Left colon (tissue), 2 donors: ENCODE data around the gene TAOK1. TPM values are rescaled to one million over a fixed set of nuclear protein-coding genes. Genes with fewer than 3 reads are reported as not detected.
A peak's percentile ranks its signal among the peaks of the same experiment; 100 is the strongest.

Source experiments
- ATAC-seq: fragments of 200-7000 bp; cut with Tn5 transposase; one replicate; pipeline ENCODE4 v1.9.1; 2020; ENCODE audit warnings: mild to moderate bottlenecking, moderate library complexity
- DNase-seq, 2 donors: peaks; one replicate each; pipeline ENCODE4 v3.0.0-alpha.2; 2020
- intact Hi-C, 2 donors: fragments of 100-400 bp; cut with DNase I in 1 of 2; cut with micrococcal nuclease in 1 of 2; formaldehyde crosslinking; loops; one replicate each; pipeline versions ENCODE4 v1.11.2 to v1.14.0; 2022; cut with DNase I, micrococcal nuclease
- total RNA-seq, 2 donors: library from RNA; stranded (reverse); fragmentation: NEBNext Ultra II Directional; extraction: Animal tissue kit (Norgen Biotek cat#: 25700); gene quantifications; one replicate each; pipeline ENCODE4 v1.2.1, GENCODE V29; 2021
- donor health status: DM: no; HTN: no; CAD: no.
- donor health status: DM: yes; HTN: yes; CAD: no.

TAOK1 gene
- total RNA-seq, 2 donors from 2014 or later: 50.6 to 54.9 TPM

- intact Hi-C loops: no loop called here
- DNase-seq (peak in 1 of 2 donors; percentile 7), ATAC-seq (no peak)
These were observed 185.5 kb downstream of the TAOK1 start for GRCh38 chr17:29575511-29576213.

GRCh38 chr17:29576214-29577000 is 186.2 kb downstream of the TAOK1 start:
- DNase-seq (no peak), ATAC-seq (no peak)
- intact Hi-C loops: no loop called here

GRCh38 chr17:29577001-29577370 is 186.8 kb downstream of the TAOK1 start:
- DNase-seq (peak in 1 of 2 donors; percentile 3), ATAC-seq (no peak)

GRCh38 chr17:29577385-29578211 is 187.4 kb downstream of the TAOK1 start:
- no peak for ATAC-seq
- peak in 1 of 2 donors; percentile 8 for DNase-seq
- intact Hi-C loops: no loop called here

More at GRCh38 chr17:29577001-29577370, 186.8 kb downstream of the TAOK1 start:
- intact Hi-C loops: no loop called here

- DNase-seq (no peak), ATAC-seq (no peak)
- intact Hi-C loops: no loop called here
These were observed 188.7 kb downstream of the TAOK1 start for GRCh38 chr17:29578626-29579485.

GRCh38 chr17:29579866-29580771 is 190.0 kb downstream of the TAOK1 start:
- intact Hi-C loops: no loop called here
- DNase-seq (peak; percentile 80 to 92), ATAC-seq (peak; percentile 87)

GRCh38 chr17:29581583-29582253 is 191.6 kb downstream of the TAOK1 start:
- DNase-seq (peak in 1 of 2 donors; percentile 8), ATAC-seq (no peak)
- intact Hi-C loops: no loop called here

GRCh38 chr17:29582254-29582765 is 192.1 kb downstream of the TAOK1 start:
- DNase-seq: no peak
- intact Hi-C loops: no loop called here

GRCh38 chr17:29582772-29583171 is 192.6 kb downstream of the TAOK1 start:
- intact Hi-C loops: no loop called here
- ATAC-seq: no peak
- DNase-seq: no peak

More at GRCh38 chr17:29582254-29582765, 192.1 kb downstream of the TAOK1 start:
- ATAC-seq: no peak

- intact Hi-C loops: no loop called here
- DNase-seq: peak in 1 of 2 donors; percentile 13
These were observed 193.4 kb downstream of the TAOK1 start for GRCh38 chr17:29583324-29584248.

GRCh38 chr17:29584452-29585079 is 194.4 kb downstream of the TAOK1 start:
- DNase-seq (peak in 1 of 2 donors; percentile 12), ATAC-seq (no peak)
- intact Hi-C loops: no loop called here

More at GRCh38 chr17:29583324-29584248, 193.4 kb downstream of the TAOK1 start:
- no peak for ATAC-seq

GRCh38 chr17:29585080-29585751 is 195.1 kb downstream of the TAOK1 start:
- ATAC-seq: no peak
- DNase-seq: peak in 1 of 2 donors; percentile 19
- intact Hi-C loops: no loop called here

- ATAC-seq: no peak
- peak in 1 of 2 donors; percentile 5 for DNase-seq
- intact Hi-C loops: no loop called here
These were observed 196.7 kb downstream of the TAOK1 start for GRCh38 chr17:29586676-29587469.

GRCh38 chr17:29587591-29587990 is 197.4 kb downstream of the TAOK1 start:
- ATAC-seq (no peak), DNase-seq (peak in 1 of 2 donors; percentile 3)
- intact Hi-C loops: no loop called here
